GM18526 (cell line): ENCODE results near the gene ATP6V1G3.

Experiments
- POLR2A ChIP-seq: IDR thresholded peaks from 3 replicates; pipeline ENCODE4 v1.6.1; 2011; ENCODE audit not compliant: insufficient read length; ENCODE audit errors: extremely low read depth

Gene ATP6V1G3

GRCh38 chr1:198483645-198484044 is 56.8 kb downstream of the ATP6V1G3 start:
- no peak for TF ChIP-seq POLR2A

GRCh38 chr1:198483006-198483405 is 57.5 kb downstream of the ATP6V1G3 start:
- TF ChIP-seq POLR2A, result no peak

GRCh38 chr1:198481661-198482060 is 58.8 kb downstream of the ATP6V1G3 start:
- TF ChIP-seq POLR2A, result no peak

- no peak for TF ChIP-seq POLR2A
Observed at GRCh38 chr1:198480876-198481275, 59.6 kb downstream of the ATP6V1G3 start.
